HepG2 (cell line): ENCODE measurements around the gene IPP. TPM values are rescaled to one million over a fixed set of nuclear protein-coding genes. Genes with fewer than 3 reads are reported as not detected.

Experiments
- AFF4 ChIP-seq: sonication (generic); formaldehyde crosslinking; IDR thresholded peaks from 2 replicates; pipeline ENCODE4 v1.4.0; 2020; ENCODE audit warnings: missing genetic modification reagents
- ATF1 ChIP-seq: IDR thresholded peaks from 2 replicates; pipeline ENCODE4 v1.6.1; 2016; ENCODE audit warnings: mild to moderate bottlenecking, control low read depth
- CBX5 ChIP-seq: sonication (generic); formaldehyde crosslinking; IDR thresholded peaks from 2 replicates; pipeline ENCODE4 v1.4.0; 2020; ENCODE audit warnings: missing genetic modification reagents, borderline replicate concordance
- DPF2 ChIP-seq: sonication (generic); formaldehyde crosslinking; IDR thresholded peaks from 2 replicates; pipeline ENCODE4 v1.4.0; 2020; ENCODE audit warnings: mild to moderate bottlenecking, low read depth, missing genetic modification reagents, borderline replicate concordance
- FOXO4 ChIP-seq: sonication (generic); formaldehyde crosslinking; conservative IDR thresholded peaks from 2 replicates; pipeline ENCODE4 v1.8.1; 2023; ENCODE audit warnings: missing genetic modification reagents
- GATA4 ChIP-seq: sonication (generic); IDR thresholded peaks from 2 replicates; pipeline ENCODE4 v1.6.1; 2016; ENCODE audit warnings: antibody characterized with exemption, low read depth, borderline replicate concordance
- HOXD1 ChIP-seq: sonication (generic); formaldehyde crosslinking; IDR thresholded peaks from 2 replicates; pipeline ENCODE4 v1.5.0; 2020; ENCODE audit warnings: missing genetic modification reagents
- MAFG ChIP-seq: sonication (generic); formaldehyde crosslinking; IDR thresholded peaks from 2 replicates; pipeline ENCODE4 v1.5.1; 2020; ENCODE audit warnings: mild to moderate bottlenecking, missing genetic modification reagents
- MYC ChIP-seq: sonication (generic); formaldehyde crosslinking; IDR thresholded peaks from 2 replicates; pipeline ENCODE4 v1.9.0; 2021; ENCODE audit warnings: missing genetic modification reagents, borderline replicate concordance
- POLR2AphosphoS5 ChIP-seq: IDR thresholded peaks from 2 replicates; pipeline ENCODE4 v1.6.1; 2012; ENCODE audit warnings: low read depth, low read length
- PRPF4 ChIP-seq: fragments of 200-400 bp; formaldehyde crosslinking; IDR thresholded peaks from 2 replicates; pipeline ENCODE4 v1.6.1; 2016; ENCODE audit warnings: low read length, low read depth; ENCODE audit not compliant: poor library complexity, severe bottlenecking
- RAD21 ChIP-seq: fragments of 450-650 bp; formaldehyde crosslinking; IDR thresholded peaks from 2 replicates; pipeline ENCODE4 v1.5.0; 2020; ENCODE audit warnings: mild to moderate bottlenecking
- RXRA ChIP-seq: sonication (generic); formaldehyde crosslinking; IDR thresholded peaks from 2 replicates; pipeline ENCODE4 v1.5.1; 2020; ENCODE audit warnings: missing genetic modification reagents
- SNAPC5 ChIP-seq: sonication (generic); formaldehyde crosslinking; IDR thresholded peaks from 2 replicates; pipeline ENCODE4 v1.8.1; 2023; ENCODE audit warnings: mild to moderate bottlenecking, missing genetic modification reagents, borderline replicate concordance
- SPEN ChIP-seq: sonication (generic); formaldehyde crosslinking; IDR thresholded peaks from 2 replicates; pipeline ENCODE4 v1.5.1; 2020; ENCODE audit warnings: low read depth, mild to moderate bottlenecking, missing genetic modification reagents
- TFDP2 ChIP-seq: sonication (generic); formaldehyde crosslinking; IDR thresholded peaks from 2 replicates; pipeline ENCODE4 v1.4.0; 2020; ENCODE audit warnings: missing genetic modification reagents
- TP53 ChIP-seq: sonication (generic); formaldehyde crosslinking; conservative IDR thresholded peaks from 2 replicates; pipeline ENCODE4 v1.4.0; 2020; ENCODE audit warnings: missing genetic modification reagents
- ZBTB1 ChIP-seq: sonication (generic); formaldehyde crosslinking; IDR thresholded peaks from 2 replicates; pipeline ENCODE4 v1.4.0; 2020; ENCODE audit warnings: missing genetic modification reagents, borderline replicate concordance
- ZBTB38 ChIP-seq: sonication (generic); formaldehyde crosslinking; IDR thresholded peaks from 2 replicates; pipeline ENCODE4 v1.5.1; 2020; ENCODE audit warnings: mild to moderate bottlenecking, missing genetic modification reagents
- ZBTB42 ChIP-seq: sonication (generic); formaldehyde crosslinking; IDR thresholded peaks from 2 replicates; pipeline ENCODE4 v1.5.0; 2020; ENCODE audit warnings: mild to moderate bottlenecking, missing genetic modification reagents
- ZNF331 ChIP-seq: sonication (generic); formaldehyde crosslinking; IDR thresholded peaks from 2 replicates; pipeline ENCODE4 v1.4.0; 2020; ENCODE audit warnings: missing genetic modification reagents
- ZNF550 ChIP-seq: sonication (generic); formaldehyde crosslinking; IDR thresholded peaks from 2 replicates; pipeline ENCODE4 v1.4.0; 2020; ENCODE audit warnings: mild to moderate bottlenecking, missing genetic modification reagents, borderline replicate concordance
- ZNF558 ChIP-seq: sonication (generic); formaldehyde crosslinking; IDR thresholded peaks from 2 replicates; pipeline ENCODE4 v1.9.0; 2022; ENCODE audit warnings: mild to moderate bottlenecking, missing genetic modification reagents, borderline replicate concordance
- ZNF616 ChIP-seq: sonication (generic); formaldehyde crosslinking; IDR thresholded peaks from 2 replicates; pipeline ENCODE4 v1.5.0; 2020; ENCODE audit warnings: low read depth, mild to moderate bottlenecking, missing genetic modification reagents
- ZNF850 ChIP-seq: sonication (generic); formaldehyde crosslinking; conservative IDR thresholded peaks from 2 replicates; pipeline ENCODE4 v1.9.0; 2021; ENCODE audit warnings: mild to moderate bottlenecking, missing genetic modification reagents
- polyA plus RNA-seq, 8 experiments: library from polyadenylated mRNA; depleted of rRNA in 3 of 8; stranded (reverse) in 7 of 8; unstranded in 1 of 8; fragments of >200 nt; fragmentation: Illumina TruSeq in 4 of 8; extraction: Trizol in 4 of 8; gene quantifications; 2 replicates each; pipeline versions ENCODE4 v1.2.1 to v1.2.3, GENCODE V29; 2011 to 2016; ENCODE audit warnings: low read depth in 4 of 8, missing spikeins in 1 of 8, mixed read lengths in 1 of 8; ENCODE audit not compliant: insufficient read depth in 1 of 8
- total RNA-seq, 5 experiments: library from RNA; depleted of rRNA; stranded (reverse); fragments of >200 nt; fragmentation: Illumina TruSeq; extraction: Trizol; gene quantifications; 2 replicates each; pipeline ENCODE4 v1.2.3, GENCODE V29; 2016; ENCODE audit warnings: low read depth in 1 of 5

The IPP gene
- total and polyA plus RNA-seq, 2 of the 13 experiments (the other 11 are each of a cell fraction or from before 2014, with no cell fraction given): 3.0 to 9.7 TPM

GRCh38 chr1:45687014-45687753 lies 63.3 kb downstream of the IPP start (continued):
- TF ChIP-seq ATF1 (CRISPR knock-in tag) (peak; percentile 85), PRPF4 (no peak), FOXO4 (no peak), POLR2AphosphoS5 (peak; percentile 98), SPEN (peak; percentile 67; the same call in 1 of the 2 replicates), ZNF558 (peak; percentile 87), ZNF550 (CRISPR knock-in tag) (no peak), ZNF331 (no peak), ZNF616 (CRISPR knock-in tag) (no peak), RAD21 (no peak), RXRA (CRISPR knock-in tag) (0 out of 2 replicates have a peak, but pooled peaks have one; percentile 8), ZBTB42 (CRISPR knock-in tag) (0 out of 2 replicates have a peak, but pooled peaks have one; percentile 35), TFDP2 (CRISPR knock-in tag) (peak; percentile 77), HOXD1 (0 out of 2 replicates have a peak, but pooled peaks have one; percentile 31), MYC (CRISPR knock-in tag) (peak; percentile 65), ZNF850 (CRISPR knock-in tag) (no peak), AFF4 (CRISPR knock-in tag) (0 out of 2 replicates have a peak, but pooled peaks have one; percentile 37), GATA4 (0 out of 2 replicates have a peak, but pooled peaks have one; percentile 33), ZBTB38 (0 out of 2 replicates have a peak, but pooled peaks have one; percentile 63), CBX5 (CRISPR knock-in tag) (no peak; the same call in 1 of the 2 replicates), MAFG (CRISPR knock-in tag) (no peak), DPF2 (CRISPR knock-in tag) (no peak), ZBTB1 (CRISPR knock-in tag) (no peak), TP53 (no peak), SNAPC5 (no peak)
